Placental pericyte (primary cell): ENCODE data around the gene GABRE. TPM values are rescaled to one million over a fixed set of nuclear protein-coding genes. Genes with fewer than 3 reads are reported as not detected.

ENCODE experiments used
- total RNA-seq: library from RNA; depleted of rRNA; stranded (reverse); fragments of >200 nt; gene quantifications from 2 replicates; pipeline ENCODE4 v1.2.3, GENCODE V29; 2012

The GABRE gene, protein sequence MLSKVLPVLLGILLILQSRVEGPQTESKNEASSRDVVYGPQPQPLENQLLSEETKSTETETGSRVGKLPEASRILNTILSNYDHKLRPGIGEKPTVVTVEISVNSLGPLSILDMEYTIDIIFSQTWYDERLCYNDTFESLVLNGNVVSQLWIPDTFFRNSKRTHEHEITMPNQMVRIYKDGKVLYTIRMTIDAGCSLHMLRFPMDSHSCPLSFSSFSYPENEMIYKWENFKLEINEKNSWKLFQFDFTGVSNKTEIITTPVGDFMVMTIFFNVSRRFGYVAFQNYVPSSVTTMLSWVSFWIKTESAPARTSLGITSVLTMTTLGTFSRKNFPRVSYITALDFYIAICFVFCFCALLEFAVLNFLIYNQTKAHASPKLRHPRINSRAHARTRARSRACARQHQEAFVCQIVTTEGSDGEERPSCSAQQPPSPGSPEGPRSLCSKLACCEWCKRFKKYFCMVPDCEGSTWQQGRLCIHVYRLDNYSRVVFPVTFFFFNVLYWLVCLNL
- 10.3 and 15.1 TPM in 2 replicates for total RNA-seq

DNA sequence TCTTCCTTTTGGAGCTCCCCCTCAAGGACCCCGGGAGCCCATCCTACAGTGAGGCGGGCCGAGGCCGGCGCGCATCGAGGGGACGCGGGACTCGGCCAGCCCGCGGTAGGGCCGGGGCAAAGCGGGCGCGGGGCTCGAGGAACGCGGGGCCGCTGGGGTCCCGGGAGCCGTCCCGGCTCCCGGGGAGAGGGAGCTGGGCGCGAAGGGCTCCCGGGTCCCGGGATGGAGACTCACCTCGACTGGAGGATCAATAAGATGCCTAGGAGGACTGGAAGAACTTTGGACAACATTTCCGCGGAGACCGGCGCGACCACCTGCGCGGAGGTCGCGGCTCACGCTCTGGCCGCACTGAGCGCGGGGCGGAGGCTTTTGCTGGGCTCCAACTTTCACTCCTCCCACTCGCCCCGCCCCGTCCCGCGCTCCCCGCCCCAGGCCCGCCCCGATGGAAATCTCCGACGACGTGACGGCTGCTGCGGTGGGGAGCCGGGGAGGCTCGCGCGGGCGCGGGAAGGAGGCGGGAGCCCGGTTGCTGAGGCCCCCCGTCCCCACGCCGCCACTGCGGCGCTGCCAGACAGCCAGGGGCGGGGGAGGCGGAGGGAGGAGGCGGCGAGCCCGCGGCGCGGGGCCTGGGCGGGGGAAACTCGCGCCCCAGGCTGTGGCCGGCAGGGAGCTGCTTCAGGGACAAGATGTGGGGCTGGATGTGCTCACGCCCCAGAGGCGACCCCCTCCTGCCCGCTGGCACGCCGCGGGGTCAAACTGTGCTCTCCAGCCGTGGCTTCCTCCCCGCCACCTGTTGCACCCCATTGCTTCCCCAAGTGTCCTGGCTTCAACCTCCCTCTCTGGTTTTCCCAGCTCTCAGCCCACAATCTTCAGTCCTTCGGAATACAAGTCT is at the start of gene GABRE:
TSS of gene GABRE (minus strand) at position 341 of the 892 bp plus-strand sequence. CDS start at position 290, 51 bp downstream.

DNA sequence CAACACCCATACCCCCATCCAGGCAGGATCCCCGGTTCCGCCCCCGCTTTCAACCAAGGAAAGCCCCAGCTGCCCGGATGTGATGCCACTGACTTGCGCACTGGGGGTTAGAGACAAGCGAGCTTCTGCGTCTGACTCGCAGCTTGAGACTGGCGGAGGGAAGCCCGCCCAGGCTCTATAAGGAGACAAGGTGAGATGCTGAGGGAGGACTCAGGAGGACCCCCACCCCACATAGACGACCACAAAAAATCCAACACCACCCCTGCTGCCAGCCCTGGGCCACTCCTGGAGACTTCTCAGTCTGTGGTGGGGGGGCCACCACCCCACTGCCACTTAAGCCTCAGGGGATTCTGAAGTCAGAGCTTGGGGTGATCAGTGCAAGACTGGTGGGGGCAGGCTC is 61.7 kb downstream of the GABRE start, which contains the start of gene MAGEA4:
TSS of gene MAGEA4 (plus strand) at position 110 of the 400 bp plus-strand sequence. CDS start 10,776 bp downstream, outside the sequence.

Other genes starting within 250 kb of the GABRE start
- gene CNGA2, start 239.9 kb downstream of the GABRE start, total RNA-seq, result not detected in 2 replicates
- gene MAGEA4, start 61.8 kb downstream of the GABRE start, total RNA-seq, result not detected in 2 replicates
- not detected in 2 replicates for gene MAGEA10, start 163.9 kb upstream of the GABRE start, total RNA-seq